HEK293 (cell line): ENCODE measurements around the gene RBMS3.

Experiments
- BCL11B ChIP-seq: fragments of 450-650 bp; formaldehyde crosslinking; IDR thresholded peaks from 2 replicates; pipeline ENCODE4 v1.5.1; 2016; ENCODE audit warnings: low read depth, missing biosample characterization, missing genetic modification characterization
- GLIS2 ChIP-seq: fragments of 450-650 bp; formaldehyde crosslinking; IDR thresholded peaks from 2 replicates; pipeline ENCODE4 v1.5.1; 2016; ENCODE audit warnings: missing biosample characterization, missing genetic modification characterization
- HIC1 ChIP-seq: fragments of 450-650 bp; formaldehyde crosslinking; IDR thresholded peaks from 2 replicates; pipeline ENCODE4 v1.5.1; 2016; ENCODE audit warnings: missing biosample characterization, missing genetic modification characterization
- HOXC10 ChIP-seq: sonication (generic); formaldehyde crosslinking; IDR thresholded peaks from 2 replicates; pipeline ENCODE4 v1.8.1; 2023; ENCODE audit warnings: mild to moderate bottlenecking, missing genetic modification reagents
- KLF9 ChIP-seq: fragments of 450-650 bp; formaldehyde crosslinking; IDR thresholded peaks from 2 replicates; pipeline ENCODE4 v1.5.1; 2016; ENCODE audit warnings: missing biosample characterization, missing genetic modification characterization, low read depth
- MYNN ChIP-seq: fragments of 450-650 bp; formaldehyde crosslinking; IDR thresholded peaks from 2 replicates; pipeline ENCODE4 v1.5.1; 2016; ENCODE audit warnings: missing biosample characterization, missing genetic modification characterization, borderline replicate concordance
- PBX3 ChIP-seq: sonication (generic); formaldehyde crosslinking; IDR thresholded peaks from 2 replicates; pipeline ENCODE4 v1.8.1; 2022; ENCODE audit warnings: mild to moderate bottlenecking, moderate library complexity, missing genetic modification reagents
- SCRT1 ChIP-seq: fragments of 450-650 bp; formaldehyde crosslinking; IDR thresholded peaks from 2 replicates; pipeline ENCODE4 v1.5.1; 2016; ENCODE audit warnings: missing biosample characterization, missing genetic modification characterization, borderline replicate concordance
- SCRT2 ChIP-seq: fragments of 450-650 bp; formaldehyde crosslinking; IDR thresholded peaks from 2 replicates; pipeline ENCODE4 v1.5.1; 2016; ENCODE audit warnings: missing biosample characterization, missing genetic modification characterization
- TCF7L2 ChIP-seq: IDR thresholded peaks from 2 replicates; pipeline ENCODE4 v1.6.1; 2011; ENCODE audit warnings: low read depth, mild to moderate bottlenecking, inconsistent platforms, low read length, moderate library complexity, borderline replicate concordance
- TRIM28 ChIP-seq: IDR thresholded peaks from 2 replicates; pipeline ENCODE4 v1.6.1; 2011; ENCODE audit warnings: low read length, control low read depth, borderline replicate concordance
- ZEB2 ChIP-seq: fragments of 450-650 bp; formaldehyde crosslinking; IDR thresholded peaks from 2 replicates; pipeline ENCODE4 v1.5.1; 2016; ENCODE audit warnings: missing biosample characterization, missing genetic modification characterization
- ZFHX2 ChIP-seq: fragments of 450-650 bp; formaldehyde crosslinking; conservative IDR thresholded peaks from 2 replicates; pipeline ENCODE4 v1.5.1; 2016; ENCODE audit warnings: missing biosample characterization, missing genetic modification characterization
- ZFP37 ChIP-seq: fragments of 450-650 bp; formaldehyde crosslinking; IDR thresholded peaks from 2 replicates; pipeline ENCODE4 v1.5.1; 2016; ENCODE audit warnings: missing biosample characterization, missing genetic modification characterization
- ZNF121 ChIP-seq: fragments of 450-650 bp; formaldehyde crosslinking; IDR thresholded peaks from 2 replicates; pipeline ENCODE4 v1.5.1; 2016; ENCODE audit warnings: missing biosample characterization, missing genetic modification characterization
- ZNF140 ChIP-seq: fragments of 450-650 bp; formaldehyde crosslinking; IDR thresholded peaks from 2 replicates; pipeline ENCODE4 v1.5.1; 2016; ENCODE audit warnings: missing biosample characterization, missing genetic modification characterization
- ZNF148 ChIP-seq: fragments of 450-650 bp; formaldehyde crosslinking; IDR thresholded peaks from 2 replicates; pipeline ENCODE4 v1.5.0; 2017; ENCODE audit warnings: missing biosample characterization, missing genetic modification characterization, borderline replicate concordance
- ZNF184 ChIP-seq: fragments of 450-650 bp; IDR thresholded peaks from 2 replicates; pipeline ENCODE4 v1.5.1; 2018; ENCODE audit warnings: missing biosample characterization, mild to moderate bottlenecking, missing genetic modification characterization
- ZNF221 ChIP-seq: fragments of 450-650 bp; formaldehyde crosslinking; IDR thresholded peaks from 2 replicates; pipeline ENCODE4 v1.5.1; 2017; ENCODE audit warnings: missing biosample characterization, missing genetic modification characterization, borderline replicate concordance
- ZNF280C ChIP-seq: fragments of 450-650 bp; formaldehyde crosslinking; IDR thresholded peaks from 2 replicates; pipeline ENCODE4 v1.5.1; 2016; ENCODE audit warnings: missing biosample characterization, missing genetic modification characterization
- ZNF398 ChIP-seq: fragments of 450-650 bp; formaldehyde crosslinking; IDR thresholded peaks from 2 replicates; pipeline ENCODE4 v1.5.1; 2017; ENCODE audit warnings: missing biosample characterization, missing genetic modification characterization
- ZNF488 ChIP-seq: fragments of 450-650 bp; formaldehyde crosslinking; IDR thresholded peaks from 2 replicates; pipeline ENCODE4 v1.5.1; 2016; ENCODE audit warnings: missing biosample characterization, missing genetic modification characterization
- ZNF585B ChIP-seq: fragments of 450-650 bp; formaldehyde crosslinking; IDR thresholded peaks from 2 replicates; pipeline ENCODE4 v1.5.1; 2016; ENCODE audit warnings: missing biosample characterization, missing genetic modification characterization
- ZNF645 ChIP-seq: fragments of 450-650 bp; formaldehyde crosslinking; IDR thresholded peaks from 2 replicates; pipeline ENCODE4; 2016; ENCODE audit warnings: missing biosample characterization, missing genetic modification characterization
- ZNF701 ChIP-seq: fragments of 450-650 bp; formaldehyde crosslinking; IDR thresholded peaks from 2 replicates; pipeline ENCODE4 v1.5.1; 2016; ENCODE audit warnings: missing biosample characterization, missing genetic modification characterization
- ZNF747 ChIP-seq: fragments of 450-650 bp; formaldehyde crosslinking; IDR thresholded peaks from 2 replicates; pipeline ENCODE4 v1.5.1; 2016; ENCODE audit warnings: missing biosample characterization, missing genetic modification characterization

RBMS3 gene

GRCh38 chr3:29521751-29522150 is 240.9 kb downstream of the RBMS3 start (continued):
- no peak for TF ChIP-seq ZNF148 (tag by site-specific recombination)
- 0 out of 2 replicates have a peak, but pooled peaks have one; percentile 23 for TF ChIP-seq HIC1 (tag by site-specific recombination)
- TF ChIP-seq ZEB2 (tag by site-specific recombination) = no peak
- no peak for TF ChIP-seq ZFHX2 (tag by site-specific recombination)
- TF ChIP-seq ZNF701 (tag by site-specific recombination) = no peak
- no peak for TF ChIP-seq GLIS2 (tag by site-specific recombination)
- TF ChIP-seq ZNF747 = no peak
- TF ChIP-seq BCL11B (tag by site-specific recombination) = no peak
- TF ChIP-seq SCRT1 (tag by site-specific recombination) = no peak
- TF ChIP-seq ZFP37 (tag by site-specific recombination) = no peak
- no peak for TF ChIP-seq ZNF121 (tag by site-specific recombination)
- no peak for TF ChIP-seq ZNF585B (tag by site-specific recombination)
- peak; percentile 78 for TF ChIP-seq TRIM28
- TF ChIP-seq PBX3 = no peak
- no peak for TF ChIP-seq ZNF184 (tag by site-specific recombination)
- TF ChIP-seq MYNN (tag by site-specific recombination) = no peak
- TF ChIP-seq TCF7L2 = peak; percentile 49; the same call in 1 of the 2 replicates
- TF ChIP-seq ZNF398 (tag by site-specific recombination) = no peak
- TF ChIP-seq SCRT2 = no peak
- no peak for TF ChIP-seq ZNF645 (tag by site-specific recombination)
- no peak for TF ChIP-seq KLF9 (tag by site-specific recombination)
- no peak for TF ChIP-seq ZNF221
- TF ChIP-seq HOXC10 = no peak
- no peak for TF ChIP-seq ZNF488 (tag by site-specific recombination)
- TF ChIP-seq ZNF140 (tag by site-specific recombination) = no peak
- TF ChIP-seq ZNF280C (tag by site-specific recombination) = no peak
